ENCODE results near the gene GFI1B.

Gene GFI1B

DNA sequence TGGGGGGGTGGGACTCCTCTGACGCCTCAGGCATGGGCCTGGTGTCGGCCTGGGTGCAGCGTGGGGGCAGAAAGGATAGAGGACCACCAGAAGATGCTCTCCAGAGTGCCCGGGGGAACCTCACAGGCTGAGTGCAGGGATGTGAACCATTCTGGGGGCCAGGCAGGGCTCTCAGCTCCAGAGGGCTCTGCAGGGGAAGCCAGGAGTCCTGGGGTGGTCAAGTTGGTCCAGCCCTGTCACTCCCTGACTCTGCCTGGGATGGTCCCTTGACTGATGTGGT is 6.5 kb downstream of the GFI1B start:
- Histone ChIP-seq H3K79me2 (ENCODE audit: insufficient read depth, low read length) (peaks cover 100% of the 10 kb centered on the region), H3F3A (ENCODE audit: low read depth) (peaks cover 12% of the 10 kb centered on the region; the same call in 1 of the 2 replicates), H3K4me1 (ENCODE audit: insufficient read depth, low read length, poor library complexity, severe bottlenecking) (peaks cover 69% of the 10 kb centered on the region), H3K4me2 (ENCODE audit: low read depth, low read length, poor library complexity, severe bottlenecking) (peak overlapping the region; percentile 95), H3K9ac (ENCODE audit: low read depth, low read length, poor library complexity, severe bottlenecking) (peak overlapping the region; percentile 99), H3K9me2 (replicated peaks; ENCODE audit: low read depth, low read length) (no peaks in the 10 kb centered on the region), H3K27me3 (ENCODE audit: insufficient read depth, low read length, poor library complexity, severe bottlenecking) (no peaks in the 10 kb centered on the region), H3K36me3 (ENCODE audit: insufficient read depth, low read length) (peaks cover 38% of the 10 kb centered on the region), H3K4me3 (ENCODE audit: low read length, poor library complexity, severe bottlenecking) (peak overlapping the region; percentile 67), H4K20me1 (ENCODE audit: insufficient read depth, low read length, poor library complexity, severe bottlenecking) (peaks cover 7% of the 10 kb centered on the region), H2AFZ (ENCODE audit: low read length) (no peak overlapping the region), H3K9me3 (ENCODE audit: insufficient read depth, low read depth, low read length) (no peaks in the 10 kb centered on the region)
- TF ChIP-seq, protein P1, sequence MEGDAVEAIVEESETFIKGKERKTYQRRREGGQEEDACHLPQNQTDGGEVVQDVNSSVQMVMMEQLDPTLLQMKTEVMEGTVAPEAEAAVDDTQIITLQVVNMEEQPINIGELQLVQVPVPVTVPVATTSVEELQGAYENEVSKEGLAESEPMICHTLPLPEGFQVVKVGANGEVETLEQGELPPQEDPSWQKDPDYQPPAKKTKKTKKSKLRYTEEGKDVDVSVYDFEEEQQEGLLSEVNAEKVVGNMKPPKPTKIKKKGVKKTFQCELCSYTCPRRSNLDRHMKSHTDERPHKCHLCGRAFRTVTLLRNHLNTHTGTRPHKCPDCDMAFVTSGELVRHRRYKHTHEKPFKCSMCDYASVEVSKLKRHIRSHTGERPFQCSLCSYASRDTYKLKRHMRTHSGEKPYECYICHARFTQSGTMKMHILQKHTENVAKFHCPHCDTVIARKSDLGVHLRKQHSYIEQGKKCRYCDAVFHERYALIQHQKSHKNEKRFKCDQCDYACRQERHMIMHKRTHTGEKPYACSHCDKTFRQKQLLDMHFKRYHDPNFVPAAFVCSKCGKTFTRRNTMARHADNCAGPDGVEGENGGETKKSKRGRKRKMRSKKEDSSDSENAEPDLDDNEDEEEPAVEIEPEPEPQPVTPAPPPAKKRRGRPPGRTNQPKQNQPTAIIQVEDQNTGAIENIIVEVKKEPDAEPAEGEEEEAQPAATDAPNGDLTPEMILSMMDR (conservative IDR thresholded peaks at IDR 0.05; ENCODE audit: low read length): no peak
- TF ChIP-seq EZH2phosphoT487 (IDR thresholded peaks at IDR 0.05; ENCODE audit: borderline replicate concordance): no peak

DNA sequence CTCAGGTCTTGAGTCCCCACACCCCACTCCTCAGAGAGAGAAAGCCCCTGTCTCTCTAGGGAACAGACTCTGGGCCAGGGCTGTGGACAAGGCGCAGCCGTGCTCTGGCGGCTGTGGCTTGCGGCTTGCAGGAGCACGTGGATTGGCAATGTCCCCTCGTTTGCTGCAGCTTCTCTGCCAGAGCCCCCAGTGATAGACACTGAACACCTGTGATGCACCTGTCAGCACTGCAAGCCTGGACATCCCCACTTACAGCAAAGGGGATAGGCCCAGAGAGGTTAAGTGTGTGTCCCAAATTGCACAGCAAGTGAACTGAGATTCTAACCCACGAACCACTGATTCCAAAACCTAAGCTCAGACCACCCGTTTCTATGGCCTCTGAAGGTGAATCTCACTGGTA is 7.0 kb downstream of the GFI1B start:
- H3F3A ChIP-seq (ENCODE audit: low read depth): peaks cover 16% of the 10 kb centered on the region
- peaks cover 74% of the 10 kb centered on the region for H3K4me1 ChIP-seq (ENCODE audit: insufficient read depth, low read length, poor library complexity, severe bottlenecking)
- no peaks in the 10 kb centered on the region for H3K9me2 ChIP-seq (replicated peaks; ENCODE audit: low read depth, low read length)
- peak overlapping the region; percentile 67 for H3K4me3 ChIP-seq (ENCODE audit: low read length, poor library complexity, severe bottlenecking)
- H3K27me3 ChIP-seq (ENCODE audit: insufficient read depth, low read length, poor library complexity, severe bottlenecking): no peaks in the 10 kb centered on the region
- H3K36me3 ChIP-seq (ENCODE audit: insufficient read depth, low read length): peaks cover 43% of the 10 kb centered on the region
- peaks cover 100% of the 10 kb centered on the region for H3K79me2 ChIP-seq (ENCODE audit: insufficient read depth, low read length)
- H4K20me1 ChIP-seq (ENCODE audit: insufficient read depth, low read length, poor library complexity, severe bottlenecking): peaks cover 7% of the 10 kb centered on the region
- H3K4me2 ChIP-seq (ENCODE audit: low read depth, low read length, poor library complexity, severe bottlenecking): peak overlapping the region; percentile 95
- H3K9ac ChIP-seq (ENCODE audit: low read depth, low read length, poor library complexity, severe bottlenecking): peak overlapping the region; percentile 99
- TF ChIP-seq, protein P1 (conservative IDR thresholded peaks at IDR 0.05; ENCODE audit: low read length): no peak
- TF ChIP-seq EZH2phosphoT487 (IDR thresholded peaks at IDR 0.05; ENCODE audit: borderline replicate concordance): no peak
- H2AFZ ChIP-seq (ENCODE audit: low read length): no peak overlapping the region
- no peaks in the 10 kb centered on the region for H3K9me3 ChIP-seq (ENCODE audit: insufficient read depth, low read depth, low read length)

DNA sequence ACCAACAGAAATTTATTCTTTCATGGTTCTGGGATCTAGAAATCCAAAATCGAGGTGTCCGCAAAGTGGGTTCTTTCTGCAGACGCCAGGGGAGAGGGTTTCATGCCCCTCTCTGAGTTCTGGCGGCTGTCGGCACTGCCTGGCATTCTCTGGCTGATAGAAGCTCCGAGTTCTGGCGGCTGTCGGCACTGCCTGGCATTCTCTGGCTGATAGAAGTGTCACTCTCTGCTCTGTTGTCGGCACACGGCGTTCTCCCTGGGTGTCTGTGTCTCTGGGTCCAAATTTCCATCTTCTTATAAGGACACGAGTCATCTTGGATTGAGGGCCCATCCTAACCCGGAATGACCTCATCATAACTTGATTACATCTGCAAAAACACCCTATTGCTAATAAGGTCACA is 7.6 kb downstream of the GFI1B start:
- Histone ChIP-seq H3K4me3 (ENCODE audit: low read length, poor library complexity, severe bottlenecking) (peak overlapping the region; percentile 67), H2AFZ (ENCODE audit: low read length) (no peak overlapping the region), H3K4me1 (ENCODE audit: insufficient read depth, low read length, poor library complexity, severe bottlenecking) (peaks cover 80% of the 10 kb centered on the region), H3K4me2 (ENCODE audit: low read depth, low read length, poor library complexity, severe bottlenecking) (peak overlapping the region; percentile 95), H3F3A (ENCODE audit: low read depth) (peaks cover 23% of the 10 kb centered on the region), H3K36me3 (ENCODE audit: insufficient read depth, low read length) (peaks cover 49% of the 10 kb centered on the region), H3K9me2 (replicated peaks; ENCODE audit: low read depth, low read length) (no peaks in the 10 kb centered on the region), H3K27me3 (ENCODE audit: insufficient read depth, low read length, poor library complexity, severe bottlenecking) (no peaks in the 10 kb centered on the region), H3K9me3 (ENCODE audit: insufficient read depth, low read depth, low read length) (no peaks in the 10 kb centered on the region), H3K79me2 (ENCODE audit: insufficient read depth, low read length) (peaks cover 100% of the 10 kb centered on the region), H4K20me1 (ENCODE audit: insufficient read depth, low read length, poor library complexity, severe bottlenecking) (peaks cover 7% of the 10 kb centered on the region), H3K9ac (ENCODE audit: low read depth, low read length, poor library complexity, severe bottlenecking) (peak overlapping the region; percentile 99)
- no peak for TF ChIP-seq EZH2phosphoT487 (IDR thresholded peaks at IDR 0.05; ENCODE audit: borderline replicate concordance)
- TF ChIP-seq, protein P1 (conservative IDR thresholded peaks at IDR 0.05; ENCODE audit: low read length): no peak

Data from Loucy (cell line).